ENCODE measurements around the gene NTN5.
"Not testable (repeated sequence)": the region's sequence is repeated elsewhere in the genome, so short reads cannot be mapped to it uniquely, and the experiment has no call there.

Gene NTN5

GRCh38 chr19:48644355-48644754 is 28.5 kb downstream of the NTN5 start:
- no peak for DNase-seq (ENCODE audit: low spot score)

DNA sequence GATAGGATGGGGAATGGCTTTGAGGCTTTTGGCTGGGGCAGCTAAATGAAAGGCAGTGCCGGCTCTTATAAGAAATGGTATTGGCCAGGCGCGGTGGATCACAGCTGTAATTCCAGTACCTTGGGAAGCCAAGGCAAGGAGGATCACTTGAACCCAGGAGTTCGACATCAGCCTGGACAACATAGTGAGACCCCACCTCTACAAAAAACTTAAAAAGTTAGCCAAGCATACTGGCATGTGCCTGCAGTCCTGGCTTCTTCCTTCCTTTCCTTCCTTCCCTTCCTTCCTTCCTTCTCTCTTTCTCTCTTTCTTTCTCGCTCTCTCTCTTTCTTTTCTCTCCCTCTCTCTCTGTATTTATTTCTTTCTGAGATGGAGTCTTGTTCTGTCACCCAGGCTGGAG is 30.0 kb downstream of the NTN5 start:
- no peak for DNase-seq (ENCODE audit: low spot score)

DNA sequence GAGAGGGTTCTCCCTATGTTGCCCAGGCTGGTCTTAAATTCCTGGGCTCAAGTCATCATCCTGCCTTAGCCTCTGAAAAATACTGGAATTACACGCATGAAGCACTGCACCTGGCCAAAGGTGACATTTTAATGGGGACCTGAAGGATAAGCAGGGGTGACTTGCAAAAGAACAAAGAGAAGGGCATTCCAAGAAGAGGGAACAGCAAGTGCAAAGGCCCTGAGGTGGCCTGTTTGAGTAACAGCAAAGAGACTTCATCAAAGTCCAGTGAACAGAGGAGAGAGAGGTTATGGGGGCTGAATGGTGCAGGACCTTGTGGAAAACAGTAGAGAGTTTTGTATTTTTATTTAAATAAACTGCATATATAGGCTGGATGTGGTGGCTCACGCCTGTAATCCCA is 31.0 kb downstream of the NTN5 start:
- no peak for DNase-seq (ENCODE audit: low spot score)

GRCh38 chr19:48639483-48640375 is 33.1 kb downstream of the NTN5 start:
- DNase-seq (ENCODE audit: low spot score) = no peak

DNA sequence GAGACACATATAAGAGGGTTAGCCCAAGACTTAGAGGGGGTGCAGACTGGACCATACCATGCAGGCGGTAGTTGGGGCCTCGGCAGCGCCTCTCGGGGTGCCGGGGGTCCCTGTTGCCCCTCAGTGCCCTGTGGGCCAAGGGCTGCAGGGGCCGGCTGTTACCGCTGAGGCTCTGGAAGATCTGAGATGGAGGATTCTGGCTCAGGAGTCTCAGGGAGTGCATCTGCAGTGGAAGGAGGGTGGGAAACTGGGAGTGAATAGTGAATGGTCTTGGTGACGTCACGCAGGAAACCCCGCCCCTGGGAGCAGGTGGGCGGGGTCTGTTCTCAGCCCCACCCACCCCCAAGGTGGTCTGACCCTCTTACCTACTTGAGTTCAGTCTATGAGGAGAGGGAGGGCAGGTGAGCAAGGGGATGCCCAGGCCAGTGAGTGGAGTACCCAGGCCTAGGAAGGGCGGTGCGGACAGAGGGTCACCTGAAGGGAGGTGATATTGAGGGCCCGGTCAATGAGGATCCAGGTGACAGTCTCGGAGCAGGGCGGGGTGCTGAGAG is 33.9 kb downstream of the NTN5 start:
- no peak for DNase-seq (ENCODE audit: low spot score)

GRCh38 chr19:48637948-48638830 is 34.6 kb downstream of the NTN5 start:
- DNase-seq (ENCODE audit: low spot score) = peak; percentile 96

- DNase-seq (ENCODE audit: low spot score) = peak; percentile 97
These were observed 35.3 kb downstream of the NTN5 start for GRCh38 chr19:48637449-48637947.

DNA sequence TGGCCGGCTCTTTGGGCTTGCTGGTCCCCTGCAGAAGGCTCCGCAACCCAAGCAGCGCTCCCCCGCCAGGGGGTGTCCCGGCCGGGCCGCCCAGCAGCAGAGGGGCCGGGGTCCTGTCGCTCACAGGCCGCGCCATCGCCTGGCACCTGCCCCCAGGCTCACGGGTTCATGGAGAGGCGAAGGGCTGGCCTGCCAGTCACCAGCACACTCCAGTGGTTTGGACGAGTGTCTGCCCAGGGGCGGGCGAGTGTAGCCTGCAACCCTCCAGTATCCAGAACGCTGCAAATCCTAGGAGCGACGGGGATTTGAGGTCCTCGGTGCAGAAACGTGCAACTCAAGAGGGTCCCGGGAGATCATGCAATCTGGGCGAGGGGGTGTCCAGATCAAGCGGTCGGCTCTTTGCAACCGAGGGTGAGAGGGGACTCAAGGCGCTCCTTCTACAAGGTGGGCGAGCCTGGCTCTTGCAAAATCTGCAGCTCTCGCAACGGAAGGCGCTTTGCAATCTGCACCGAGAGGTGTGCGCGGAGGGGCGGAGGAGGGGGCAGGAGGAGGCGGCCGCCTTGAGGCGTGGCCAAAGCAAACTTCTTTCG is 35.9 kb downstream of the NTN5 start, which contains the start of gene DBP:
Gene DBP, minus strand, starts transcription at position 521 of the 590 bp plus-strand sequence. Its CDS starts 385 bp downstream, at position 136.
- DNase-seq (ENCODE audit: low spot score) = no peak

GRCh38 chr19:48635966-48636858 is 36.6 kb downstream of the NTN5 start:
- DNase-seq (ENCODE audit: low spot score) = no peak

DNA sequence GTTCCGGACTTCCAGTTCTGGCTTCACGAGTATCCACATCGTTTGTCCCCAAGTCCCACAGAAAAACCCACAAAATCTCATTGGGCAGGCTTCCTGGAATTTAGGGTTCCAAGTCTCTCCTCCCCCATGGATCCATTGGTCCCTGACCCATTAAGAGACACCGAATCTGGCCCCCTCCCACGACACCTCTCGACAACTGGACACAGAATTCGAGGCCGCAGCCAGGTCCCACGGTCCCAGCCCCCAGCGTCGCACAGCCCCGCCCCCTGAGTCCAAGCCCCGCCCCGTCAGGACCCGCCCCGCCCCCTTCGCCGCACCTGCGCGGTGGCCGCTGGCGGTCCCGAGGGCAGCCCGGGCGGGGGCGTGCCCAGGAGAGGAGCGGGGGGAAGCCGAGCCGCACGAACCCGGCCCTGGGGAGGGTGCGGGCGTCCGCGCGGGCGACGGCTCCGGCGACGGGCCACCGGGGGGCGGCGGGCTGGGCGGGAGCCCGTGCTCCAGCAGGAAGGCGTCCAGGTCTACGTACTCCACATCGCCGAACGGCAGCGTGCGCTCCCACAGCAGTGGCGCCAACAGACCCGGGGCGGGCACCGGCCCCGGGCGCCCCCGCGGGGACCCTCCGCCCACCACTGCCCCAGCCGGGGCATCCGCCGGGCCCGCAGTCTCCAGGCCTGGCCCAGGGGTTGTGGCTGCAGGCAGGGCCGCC is 37.4 kb downstream of the NTN5 start:
- DNase-seq (ENCODE audit: low spot score) = peak; percentile 67

DNA sequence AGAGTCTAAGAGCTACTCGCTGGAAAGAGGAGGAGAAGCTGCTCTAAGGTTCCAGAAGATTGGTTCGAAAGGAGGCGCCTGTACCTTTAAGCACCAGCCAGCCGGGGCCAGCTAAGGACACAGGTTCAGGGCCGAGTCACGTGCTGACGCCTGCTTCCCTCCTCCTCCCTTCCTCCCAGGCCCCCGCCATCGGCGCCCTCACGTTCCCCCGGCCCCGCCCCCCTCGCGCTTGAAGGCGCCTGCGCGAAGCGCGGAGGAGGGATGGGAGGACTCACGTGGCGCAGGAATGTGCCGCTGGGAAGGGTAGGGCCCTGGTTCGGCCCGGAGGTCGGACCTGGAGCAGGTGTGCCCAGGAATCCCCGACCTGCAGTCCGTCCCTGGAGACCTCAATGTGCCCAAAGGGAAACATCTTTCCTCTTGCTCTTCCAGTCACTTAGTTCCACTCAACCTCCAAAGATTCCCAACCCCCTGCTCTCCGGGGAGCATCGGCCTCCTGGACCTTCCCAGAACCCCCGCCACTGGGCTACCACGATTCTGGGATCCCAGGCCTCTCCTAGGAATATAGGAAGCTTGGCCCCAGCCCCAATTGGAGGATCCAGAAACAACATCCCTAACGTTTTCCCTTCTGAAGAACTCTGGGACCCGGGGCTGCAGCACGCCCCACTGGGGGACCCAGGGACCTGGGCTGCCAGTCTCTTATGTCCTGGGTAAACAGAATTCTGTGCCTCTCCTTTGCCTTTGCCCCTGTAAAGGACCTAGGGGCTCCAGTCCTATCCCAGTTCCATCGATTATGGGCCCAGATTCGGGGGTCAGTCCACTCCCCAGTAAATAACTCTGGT is 38.2 kb downstream of the NTN5 start:
- peak; percentile 89 for DNase-seq (ENCODE audit: low spot score)

DNA sequence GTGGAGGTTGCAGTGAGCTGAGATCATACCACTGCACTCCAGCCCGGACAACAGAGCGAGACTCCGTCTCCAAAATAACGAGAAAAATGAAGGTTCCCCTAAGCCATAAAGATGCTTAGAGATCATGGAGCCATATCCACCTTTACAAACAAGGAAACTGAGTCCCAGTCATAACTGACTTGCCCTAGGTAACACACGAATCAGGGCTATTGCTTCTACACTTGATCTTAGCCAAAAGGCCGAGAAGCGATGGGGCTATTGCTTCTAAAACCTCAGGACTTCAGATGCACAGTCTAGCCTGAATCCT is 38.8 kb downstream of the NTN5 start:
- DNase-seq (ENCODE audit: low spot score) = no peak

DNA sequence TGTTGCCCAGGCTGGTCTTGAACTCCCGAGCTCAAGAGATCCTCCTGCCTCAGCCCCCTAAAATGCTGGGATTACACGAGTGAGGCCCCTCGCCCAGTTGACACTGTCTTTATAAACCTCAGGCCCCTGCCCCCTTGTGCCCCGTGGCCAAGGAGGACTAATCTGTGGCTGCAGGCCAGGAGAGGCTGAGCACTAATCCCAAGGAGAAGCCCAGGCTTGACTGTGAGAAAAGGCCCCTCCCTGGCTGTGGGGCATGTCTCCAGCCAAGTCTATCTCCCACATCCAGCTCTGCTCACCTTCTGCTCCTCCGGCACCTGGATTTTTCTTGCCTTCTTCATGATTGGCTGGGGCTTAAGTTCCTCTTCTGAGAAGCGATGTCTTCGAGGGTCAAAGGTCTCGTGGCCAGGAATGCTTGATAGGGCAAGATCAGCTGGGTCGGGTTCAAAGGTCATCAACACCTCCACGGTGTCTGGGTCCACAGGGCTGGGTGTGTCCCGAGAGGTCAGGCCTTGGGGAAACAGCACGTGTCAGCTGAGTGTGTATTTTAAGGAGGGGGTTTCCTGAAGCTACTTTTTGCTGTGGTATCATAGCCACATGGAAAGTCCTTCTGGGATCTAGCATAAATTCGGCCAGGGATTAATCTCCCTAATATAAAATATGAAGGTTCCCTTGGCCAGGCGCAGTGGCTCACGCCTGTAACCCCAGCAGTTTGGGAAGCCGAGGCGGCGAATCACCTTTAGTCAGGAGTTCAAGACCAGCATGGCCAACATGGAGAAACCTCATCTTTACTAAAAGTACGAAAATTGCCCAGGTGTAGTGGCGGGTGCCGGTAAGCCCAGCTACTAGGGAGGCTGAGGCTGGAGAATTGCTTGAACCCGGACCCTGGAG is 39.4 kb downstream of the NTN5 start:
- no peak for DNase-seq (ENCODE audit: low spot score)

GRCh38 chr19:48632692-48633147 is 40.1 kb downstream of the NTN5 start:
- no peak for DNase-seq (ENCODE audit: low spot score)

- not testable (repeated sequence) for DNase-seq (ENCODE audit: low spot score)
These were observed 40.5 kb downstream of the NTN5 start for GRCh38 chr19:48632286-48632685.

GRCh38 chr19:48631225-48631624 is 41.6 kb downstream of the NTN5 start:
- DNase-seq (ENCODE audit: low spot score) = no peak

DNA sequence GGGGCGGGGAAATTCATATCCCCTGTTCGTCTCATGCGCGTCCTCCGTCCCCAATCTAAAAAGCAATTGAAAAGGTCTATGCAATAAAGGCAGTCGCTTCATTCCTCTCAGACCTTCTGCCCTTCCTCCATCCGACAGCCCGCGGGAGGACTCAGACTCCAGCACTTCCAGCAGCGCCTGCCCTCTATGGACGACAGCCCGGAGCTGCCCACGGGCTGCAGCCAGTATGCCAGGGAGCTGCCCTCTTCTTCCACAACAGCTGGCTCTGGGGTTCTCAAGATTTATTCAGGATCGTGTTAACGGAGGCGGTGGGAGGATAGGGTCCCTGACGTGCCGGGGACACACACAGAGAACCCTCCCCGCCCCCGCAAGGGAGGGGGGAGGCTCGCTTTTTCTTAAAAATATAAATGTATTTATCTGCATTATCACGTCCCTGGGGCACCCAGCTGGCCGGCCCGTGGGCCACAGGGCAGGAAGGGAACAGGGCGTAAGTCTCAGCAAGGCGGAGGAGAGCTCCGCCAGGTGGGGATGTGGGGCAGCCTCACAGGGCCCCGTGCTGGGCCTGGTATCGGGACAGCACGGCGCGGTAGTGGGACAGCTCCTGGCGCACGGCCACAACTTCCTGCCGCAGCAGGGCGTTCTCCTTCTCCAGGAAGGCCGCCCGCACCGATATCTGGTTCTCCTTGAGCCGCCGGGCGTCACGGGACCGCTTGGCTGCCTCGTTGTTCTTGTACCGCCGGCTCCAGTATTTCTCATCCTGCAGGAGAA is 42.3 kb downstream of the NTN5 start:
- no peak for DNase-seq (ENCODE audit: low spot score)

Data from AG08395 (cell line).